GM06990 (cell line): Measurements from ENCODE around the gene NYAP2.

ENCODE experiments used
- DNase-seq: peaks from one replicate; pipeline ENCODE4 v3.0.0-alpha.2; 2011; ENCODE audit not compliant: insufficient read length; ENCODE audit errors: extremely low read depth
- H3K27me3 ChIP-seq: replicated peaks from 2 replicates; pipeline ENCODE4 v1.6.0; 2011; ENCODE audit warnings: low read length; ENCODE audit not compliant: control insufficient read depth, insufficient read depth
- H3K36me3 ChIP-seq: 2 replicates; pipeline ENCODE4 v1.5.1; 2011; ENCODE audit warnings: low read length; ENCODE audit not compliant: control insufficient read depth, insufficient read depth
- H3K4me3 ChIP-seq: replicated peaks from 2 replicates; pipeline ENCODE4 v1.5.1; 2011; ENCODE audit warnings: low read depth, mild to moderate bottlenecking, control low read depth, low read length
- TF ChIP-seq, protein P1 (sequence below): IDR thresholded peaks from 2 replicates; pipeline ENCODE4 v1.5.1; 2011; ENCODE audit warnings: low read length, control low read depth, mild to moderate bottlenecking, inconsistent platforms; ENCODE audit not compliant: insufficient read depth, poor library complexity, severe bottlenecking

NYAP2 gene

DNA sequence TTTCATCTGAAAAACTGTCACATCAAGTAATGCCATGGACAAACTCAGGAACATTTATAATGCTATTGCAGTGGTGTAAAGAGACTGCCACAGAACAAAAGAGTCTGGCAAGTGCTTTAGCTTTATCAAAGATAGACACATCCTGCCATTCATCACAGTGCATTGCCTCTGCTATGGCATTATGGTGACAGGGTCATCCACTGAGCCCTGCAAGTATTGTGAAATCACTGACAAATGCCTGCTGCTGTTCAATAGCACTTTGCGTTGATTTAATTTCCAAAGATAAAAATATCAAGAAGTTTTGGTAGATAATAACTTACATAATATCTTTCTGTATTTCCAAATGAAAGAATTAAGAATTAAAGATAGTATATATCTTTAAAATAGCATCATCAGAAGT is 38.7 kb downstream of the NYAP2 start:
- DNase-seq = no peak
- H3K36me3 ChIP-seq = no peaks in the 10 kb centered on the region
- TF ChIP-seq, protein P1, sequence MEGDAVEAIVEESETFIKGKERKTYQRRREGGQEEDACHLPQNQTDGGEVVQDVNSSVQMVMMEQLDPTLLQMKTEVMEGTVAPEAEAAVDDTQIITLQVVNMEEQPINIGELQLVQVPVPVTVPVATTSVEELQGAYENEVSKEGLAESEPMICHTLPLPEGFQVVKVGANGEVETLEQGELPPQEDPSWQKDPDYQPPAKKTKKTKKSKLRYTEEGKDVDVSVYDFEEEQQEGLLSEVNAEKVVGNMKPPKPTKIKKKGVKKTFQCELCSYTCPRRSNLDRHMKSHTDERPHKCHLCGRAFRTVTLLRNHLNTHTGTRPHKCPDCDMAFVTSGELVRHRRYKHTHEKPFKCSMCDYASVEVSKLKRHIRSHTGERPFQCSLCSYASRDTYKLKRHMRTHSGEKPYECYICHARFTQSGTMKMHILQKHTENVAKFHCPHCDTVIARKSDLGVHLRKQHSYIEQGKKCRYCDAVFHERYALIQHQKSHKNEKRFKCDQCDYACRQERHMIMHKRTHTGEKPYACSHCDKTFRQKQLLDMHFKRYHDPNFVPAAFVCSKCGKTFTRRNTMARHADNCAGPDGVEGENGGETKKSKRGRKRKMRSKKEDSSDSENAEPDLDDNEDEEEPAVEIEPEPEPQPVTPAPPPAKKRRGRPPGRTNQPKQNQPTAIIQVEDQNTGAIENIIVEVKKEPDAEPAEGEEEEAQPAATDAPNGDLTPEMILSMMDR = no peak

DNA sequence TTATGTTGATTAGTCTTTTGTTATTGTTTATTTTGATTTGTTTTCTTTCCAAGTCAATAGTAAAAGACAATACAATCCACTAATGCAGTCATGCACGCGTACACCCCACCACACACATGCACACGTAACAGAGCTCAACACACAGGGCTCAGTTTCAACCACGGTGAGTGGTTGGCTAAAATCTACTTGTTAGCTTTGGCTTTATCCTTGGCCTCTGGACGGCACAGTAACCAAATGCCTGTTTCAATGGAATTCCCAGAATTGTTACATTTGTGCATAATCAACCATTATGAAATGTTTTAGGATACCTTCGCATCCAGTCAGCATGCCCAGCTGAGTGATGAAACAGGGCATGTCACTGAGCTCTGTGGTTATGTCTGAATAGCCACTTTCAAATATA is 53.2 kb downstream of the NYAP2 start:
- TF ChIP-seq, protein P1 = no peak
- no peaks in the 10 kb centered on the region for H3K27me3 ChIP-seq
- H3K36me3 ChIP-seq = no peaks in the 10 kb centered on the region
- H3K4me3 ChIP-seq = no peak overlapping the region
- no peak for DNase-seq

More for the DNA sequence above, 38.7 kb downstream of the NYAP2 start:
- H3K4me3 ChIP-seq = no peak overlapping the region
- H3K27me3 ChIP-seq = no peaks in the 10 kb centered on the region

DNA sequence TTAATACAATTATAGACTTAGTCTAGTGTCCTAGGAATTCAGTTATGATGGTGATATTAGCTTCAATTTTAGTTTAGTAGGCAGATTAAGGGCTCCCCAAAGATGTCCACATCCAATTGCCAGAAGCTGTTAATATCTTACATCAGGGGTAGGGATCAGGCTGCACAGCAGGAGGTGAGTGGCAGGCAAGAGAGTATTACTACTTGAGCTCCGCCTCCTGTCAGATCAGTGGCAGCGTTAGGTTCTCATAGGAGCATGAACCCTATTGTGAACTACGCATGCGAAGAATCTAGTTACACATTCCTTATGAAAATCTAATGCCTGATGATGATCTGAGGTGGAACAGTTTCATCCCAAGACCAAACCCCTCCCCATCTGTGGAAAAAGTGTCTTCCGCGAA is 54.9 kb downstream of the NYAP2 start:
- DNase-seq = no peak
- Histone ChIP-seq H3K27me3 (no peaks in the 10 kb centered on the region), H3K36me3 (no peaks in the 10 kb centered on the region), H3K4me3 (no peak overlapping the region)
- TF ChIP-seq, protein P1 = no peak

DNA sequence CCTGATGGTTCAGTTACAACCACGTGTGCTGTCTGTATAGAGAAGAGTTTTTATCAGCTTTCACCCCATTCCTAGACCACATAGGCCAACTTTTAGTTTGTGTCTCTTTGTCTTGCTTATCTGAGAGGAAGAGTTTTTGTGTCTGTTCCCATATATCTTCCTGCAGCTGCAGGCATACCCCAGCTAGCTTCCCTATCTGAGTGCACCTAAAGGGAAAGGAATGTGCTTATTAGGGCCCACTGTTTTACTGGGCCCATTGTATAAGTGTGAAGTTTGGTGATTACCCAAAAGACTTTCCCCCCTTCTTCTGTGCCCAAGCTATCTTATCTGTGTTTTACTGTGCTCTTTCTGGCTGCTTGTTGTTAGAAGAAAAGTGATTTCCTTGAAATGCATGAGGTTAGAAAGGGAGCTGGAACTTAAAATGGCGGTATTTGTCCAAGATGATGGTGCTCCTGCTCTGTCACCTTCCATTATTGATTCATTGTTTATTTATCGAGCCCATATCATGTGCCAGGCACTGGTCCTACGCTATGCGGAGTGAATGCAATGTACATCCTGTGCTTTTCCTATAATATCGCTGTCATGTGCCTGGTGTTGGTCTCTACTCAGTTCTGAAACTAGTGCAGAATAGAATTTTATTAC is 57.2 kb downstream of the NYAP2 start:
- TF ChIP-seq, protein P1 = no peak
- Histone ChIP-seq H3K27me3 (no peaks in the 10 kb centered on the region), H3K36me3 (no peaks in the 10 kb centered on the region), H3K4me3 (no peak overlapping the region)
- DNase-seq = no peak

DNA sequence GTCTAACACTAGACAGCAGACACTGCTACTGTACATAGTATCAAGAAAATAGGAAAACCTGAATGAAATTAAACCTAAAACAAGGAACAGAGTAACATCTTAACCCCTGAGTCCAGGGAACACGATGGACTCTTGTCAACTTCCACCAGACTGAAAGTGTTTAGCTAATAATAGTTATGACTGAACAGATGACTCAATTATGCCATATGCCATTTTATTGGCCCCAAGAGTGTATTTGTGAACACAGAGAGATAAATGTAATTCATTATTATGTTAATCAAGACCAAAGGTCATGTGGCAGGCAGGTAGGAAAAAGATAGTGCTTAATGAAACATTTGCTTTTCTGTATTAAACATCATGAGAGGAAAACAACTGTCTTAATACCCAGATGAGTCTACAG is 58.0 kb downstream of the NYAP2 start:
- no peaks in the 10 kb centered on the region for H3K27me3 ChIP-seq
- H3K4me3 ChIP-seq = no peak overlapping the region
- H3K36me3 ChIP-seq = no peaks in the 10 kb centered on the region
- TF ChIP-seq, protein P1 = no peak
- DNase-seq = no peak
